Neuronal stem cell (in vitro differentiated cells): ENCODE data around the gene RASA2.

ENCODE experiments used
- DNase-seq: peaks from one replicate; pipeline ENCODE4 v3.0.0-alpha.2; 2013; ENCODE audit warnings: low spot score
- H2AFZ ChIP-seq: one replicate; pipeline ENCODE4 v1.6.1; 2013; ENCODE audit warnings: mild to moderate bottlenecking, low read length, inconsistent platforms
- H2AK5ac ChIP-seq: 2 replicates; pipeline ENCODE4 v1.6.1; 2013; ENCODE audit warnings: low read depth, mild to moderate bottlenecking, inconsistent platforms, low read length, moderate library complexity, mixed read lengths
- H2BK120ac ChIP-seq: 2 replicates; pipeline ENCODE4 v1.6.1; 2013; ENCODE audit warnings: low read depth, mild to moderate bottlenecking, inconsistent platforms, low read length, moderate library complexity, mixed read lengths
- H2BK12ac ChIP-seq: one replicate; pipeline ENCODE4 v1.6.1; 2013; ENCODE audit warnings: low read length, inconsistent platforms
- H2BK15ac ChIP-seq: 2 replicates; pipeline ENCODE4 v1.6.1; 2013; ENCODE audit warnings: mild to moderate bottlenecking, low read length, inconsistent platforms, mixed read lengths
- H2BK5ac ChIP-seq: one replicate; pipeline ENCODE4 v1.6.1; 2013; ENCODE audit warnings: inconsistent platforms, mild to moderate bottlenecking, low read length, moderate library complexity
- H3K14ac ChIP-seq: one replicate; pipeline ENCODE4 v1.6.1; 2013; ENCODE audit warnings: low read length, inconsistent platforms
- H3K18ac ChIP-seq: 2 replicates; pipeline ENCODE4 v1.6.1; 2013; ENCODE audit warnings: low read length, inconsistent platforms
- H3K23ac ChIP-seq: 2 replicates; pipeline ENCODE4 v1.6.1; 2013; ENCODE audit warnings: low read depth, mild to moderate bottlenecking, mixed read lengths, low read length, inconsistent platforms; ENCODE audit not compliant: poor library complexity
- H3K27ac ChIP-seq: replicated peaks from 3 replicates; pipeline ENCODE4 v1.5.1; 2013; ENCODE audit warnings: low read length, inconsistent platforms
- H3K27me3 ChIP-seq, 3 experiments: 2 replicates each; pipeline ENCODE4 v1.6.1; 2013; ENCODE audit warnings: low read length in 3 of 3, mild to moderate bottlenecking in 2 of 3, inconsistent platforms in 1 of 3, low read depth in 1 of 3, mixed read lengths in 1 of 3, moderate library complexity in 1 of 3; ENCODE audit not compliant: control insufficient read depth in 3 of 3, insufficient read depth in 3 of 3
- H3K36me3 ChIP-seq, 2 donors: replicated peaks in 1 of 2; 2 replicates each; pipeline ENCODE4 v1.6.1; 2013; ENCODE audit warnings: low read length in 2 of 2; ENCODE audit not compliant: control insufficient read depth in 2 of 2, insufficient read depth in 2 of 2
- H3K4ac ChIP-seq: 2 replicates; pipeline ENCODE4 v1.6.1; 2013; ENCODE audit warnings: inconsistent platforms, mild to moderate bottlenecking, low read length, moderate library complexity
- H3K4me1 ChIP-seq, 2 donors: 1 replicate in 1 of 2; 2 replicates in 1 of 2; pipeline ENCODE4 v1.6.1; 2013; ENCODE audit warnings: low read length in 2 of 2, low read depth in 1 of 2; ENCODE audit not compliant: control insufficient read depth in 2 of 2, insufficient read depth in 1 of 2
- H3K4me2 ChIP-seq: one replicate; pipeline ENCODE4 v1.6.1; 2013; ENCODE audit warnings: mild to moderate bottlenecking, low read length, inconsistent platforms; ENCODE audit not compliant: insufficient read depth, poor library complexity, severe bottlenecking
- H3K4me3 ChIP-seq, 2 donors: 2 replicates each; pipeline ENCODE4 v1.5.1; 2013; ENCODE audit warnings: low read length in 2 of 2, mild to moderate bottlenecking in 2 of 2, inconsistent platforms in 1 of 2, moderate library complexity in 1 of 2
- H3K79me1 ChIP-seq: one replicate; pipeline ENCODE4 v1.6.1; 2013; ENCODE audit warnings: low read depth, mild to moderate bottlenecking, inconsistent platforms, low read length, moderate library complexity
- H3K9ac ChIP-seq: one replicate; pipeline ENCODE4 v1.6.1; 2013; ENCODE audit warnings: mild to moderate bottlenecking, low read depth, low read length, inconsistent platforms; ENCODE audit not compliant: poor library complexity
- H3K9me3 ChIP-seq, 2 donors: replicated peaks in 1 of 2; 2 replicates each; pipeline versions ENCODE3 to v1.6.1; 2013; ENCODE audit warnings: low read length in 2 of 2, mild to moderate bottlenecking in 2 of 2, inconsistent platforms in 1 of 2, low read depth in 1 of 2, mixed read lengths in 1 of 2, moderate library complexity in 1 of 2; ENCODE audit not compliant: control insufficient read depth in 2 of 2, insufficient read depth in 1 of 2
- H4K8ac ChIP-seq: one replicate; pipeline ENCODE4 v1.6.1; 2013; ENCODE audit warnings: low read depth, mild to moderate bottlenecking, inconsistent platforms, low read length, moderate library complexity
- H4K91ac ChIP-seq: one replicate; pipeline ENCODE4 v1.6.1; 2013; ENCODE audit warnings: low read length, low read depth, mild to moderate bottlenecking, inconsistent platforms; ENCODE audit not compliant: poor library complexity
- WGBS, 2 donors: extraction: QIAGEN DNeasy Blood & Tissue Kit; methylation state at CpG; one replicate each; pipeline ENCODE4 v1.1.7; 2013; ENCODE audit warnings: missing lambda C conversion rate in 2 of 2, mixed read lengths in 1 of 2; ENCODE audit not compliant: insufficient read length in 2 of 2, insufficient replicate concordance in 1 of 2; ENCODE audit errors: extremely low coverage in 2 of 2; 5-methylcytosine and 5-hydroxymethylcytosine counted together

RASA2 gene

DNA sequence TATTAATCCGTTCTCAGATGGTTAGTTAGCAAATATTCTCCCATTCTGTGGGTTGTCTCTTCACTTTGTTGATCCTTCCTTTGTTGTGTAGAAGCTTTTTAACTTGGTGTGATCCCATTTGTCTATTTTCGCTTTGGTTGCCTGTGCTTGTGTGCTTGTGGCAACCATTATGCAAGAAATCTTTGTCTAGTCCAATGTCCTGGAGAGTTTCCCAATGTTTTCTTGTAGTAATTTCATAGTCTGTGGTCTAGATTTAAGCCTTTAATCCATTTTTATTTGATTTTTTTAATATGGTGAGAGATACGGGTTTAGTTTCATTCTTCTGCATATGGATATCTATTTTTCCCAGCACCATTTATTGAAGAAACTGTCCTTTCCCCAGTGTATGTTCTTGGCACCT lies 59.8 kb downstream of the RASA2 start:
- H3K4ac ChIP-seq: no peak overlapping the region
- no peak overlapping the region for H2BK12ac ChIP-seq
- H3K9me3 ChIP-seq: peaks cover 2 to 62% of the 10 kb centered on the region in 2 donors
- no peak overlapping the region for H2BK15ac ChIP-seq
- H3K23ac ChIP-seq: no peak overlapping the region
- no peak overlapping the region for H3K27ac ChIP-seq
- H4K8ac ChIP-seq: no peak overlapping the region
- H4K91ac ChIP-seq: no peak overlapping the region
- H3K9ac ChIP-seq: no peak overlapping the region
- H3K14ac ChIP-seq: no peak overlapping the region
- no CpG with 5 or more reads among the region's 3 CpGs for WGBS, 2 donors
- H3K4me2 ChIP-seq: no peak overlapping the region
- no peak overlapping the region for H2BK5ac ChIP-seq
- H3K4me1 ChIP-seq: no peaks in the 10 kb centered on the region
- no peak overlapping the region for H2AK5ac ChIP-seq
- no peak overlapping the region for H3K4me3 ChIP-seq
- DNase-seq: no peak
- H3K27me3 ChIP-seq: no peaks in the 10 kb centered on the region
- peaks cover 4 to 53% of the 10 kb centered on the region in 2 donors for H3K36me3 ChIP-seq
- no peak overlapping the region for H3K18ac ChIP-seq
- no peak overlapping the region for H2AFZ ChIP-seq
- H2BK120ac ChIP-seq: no peak overlapping the region
- H3K79me1 ChIP-seq: no peaks in the 10 kb centered on the region

DNA sequence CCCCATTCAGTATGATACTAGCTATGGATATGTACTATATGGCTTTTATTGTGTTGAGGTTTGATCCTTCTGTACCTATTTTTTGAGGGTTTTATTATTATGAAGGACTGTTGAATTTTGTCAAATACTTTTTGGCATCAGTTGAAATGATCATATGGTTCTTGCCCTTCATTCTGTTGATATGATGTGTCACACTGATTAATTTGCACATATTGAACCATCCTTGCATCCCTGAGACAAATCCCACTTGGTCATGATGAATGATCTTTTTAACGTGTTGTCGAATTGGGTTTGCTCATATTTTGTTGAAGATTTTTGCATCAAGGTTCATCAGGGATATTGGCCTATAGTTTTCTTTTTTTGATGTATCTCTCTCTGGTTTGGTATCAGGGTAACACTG lies 61.0 kb downstream of the RASA2 start:
- Histone ChIP-seq H2AFZ (no peak overlapping the region), H2BK5ac (no peak overlapping the region), H2BK15ac (no peak overlapping the region), H4K91ac (no peak overlapping the region), H4K8ac (no peak overlapping the region), H3K27ac (no peak overlapping the region), H3K36me3 (peaks cover 4 to 46% of the 10 kb centered on the region in 2 donors), H3K4me3 (no peak overlapping the region), H3K4me2 (no peak overlapping the region), H2AK5ac (no peak overlapping the region), H3K14ac (no peak overlapping the region), H3K79me1 (no peaks in the 10 kb centered on the region), H3K9me3 (peaks cover 2 to 59% of the 10 kb centered on the region in 2 donors), H3K18ac (no peak overlapping the region), H3K4ac (no peak overlapping the region), H2BK12ac (no peak overlapping the region), H3K27me3 (no peaks in the 10 kb centered on the region), H2BK120ac (no peak overlapping the region), H3K4me1 (no peaks in the 10 kb centered on the region), H3K23ac (no peak overlapping the region), H3K9ac (no peak overlapping the region)
- WGBS, 2 donors: no CpG with 5 or more reads among the region's 2 CpGs
- no peak for DNase-seq

DNA sequence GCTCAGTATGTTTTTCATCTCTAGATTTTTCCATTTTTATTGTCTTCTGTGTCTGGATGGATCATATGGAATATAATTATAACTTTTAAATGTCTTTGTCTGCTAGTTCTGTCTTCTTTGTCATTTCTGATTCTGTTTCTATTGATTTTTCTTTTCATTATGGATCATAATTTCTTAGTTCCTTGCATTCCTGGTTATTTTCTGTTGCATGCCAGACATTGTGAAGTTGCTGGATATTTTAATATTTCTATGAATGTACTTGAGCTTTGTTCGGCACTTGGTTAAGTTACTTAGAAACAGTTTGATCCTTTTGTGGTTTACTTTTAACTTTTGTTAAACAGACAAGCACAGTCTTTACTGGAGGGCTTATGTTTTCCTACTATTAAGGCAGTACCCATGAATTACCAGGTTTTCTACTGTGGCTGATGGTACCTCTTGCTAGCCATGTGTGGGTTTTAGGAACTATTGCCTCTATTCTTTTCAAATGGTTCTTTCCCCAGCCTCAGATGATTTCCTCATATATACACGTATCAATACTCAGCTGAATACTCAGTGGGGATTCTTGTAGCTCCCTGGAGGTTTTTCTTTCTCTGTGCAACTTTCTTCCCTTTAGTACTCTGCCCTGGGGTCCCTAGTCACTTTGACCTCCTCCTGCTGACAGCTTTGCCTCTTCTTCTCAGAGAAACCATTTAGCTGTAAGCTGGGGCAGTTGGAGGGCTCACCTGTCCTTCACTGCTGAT lies 64.3 kb downstream of the RASA2 start:
- no peak overlapping the region for H3K23ac ChIP-seq
- H2BK12ac ChIP-seq: no peak overlapping the region
- H3K4me2 ChIP-seq: no peak overlapping the region
- no peak overlapping the region for H2BK120ac ChIP-seq
- no peak overlapping the region for H3K18ac ChIP-seq
- no peak for DNase-seq
- no peaks in the 10 kb centered on the region for H3K4me1 ChIP-seq
- H4K8ac ChIP-seq: no peak overlapping the region
- no peak overlapping the region for H3K4me3 ChIP-seq
- no peaks in the 10 kb centered on the region for H3K79me1 ChIP-seq
- peaks cover 1 to 39% of the 10 kb centered on the region in 2 donors for H3K36me3 ChIP-seq
- H2BK15ac ChIP-seq: no peak overlapping the region
- no peak overlapping the region for H2AK5ac ChIP-seq
- H3K9ac ChIP-seq: no peak overlapping the region
- H3K27me3 ChIP-seq: no peaks in the 10 kb centered on the region
- H3K14ac ChIP-seq: no peak overlapping the region
- H3K4ac ChIP-seq: no peak overlapping the region
- no peak overlapping the region for H2BK5ac ChIP-seq
- H4K91ac ChIP-seq: no peak overlapping the region
- peaks cover 0 to 36% of the 10 kb centered on the region in 2 donors for H3K9me3 ChIP-seq
- H3K27ac ChIP-seq: no peak overlapping the region
- no peak overlapping the region for H2AFZ ChIP-seq
- no CpG with 5 or more reads among the region's 2 CpGs for WGBS, 2 donors

DNA sequence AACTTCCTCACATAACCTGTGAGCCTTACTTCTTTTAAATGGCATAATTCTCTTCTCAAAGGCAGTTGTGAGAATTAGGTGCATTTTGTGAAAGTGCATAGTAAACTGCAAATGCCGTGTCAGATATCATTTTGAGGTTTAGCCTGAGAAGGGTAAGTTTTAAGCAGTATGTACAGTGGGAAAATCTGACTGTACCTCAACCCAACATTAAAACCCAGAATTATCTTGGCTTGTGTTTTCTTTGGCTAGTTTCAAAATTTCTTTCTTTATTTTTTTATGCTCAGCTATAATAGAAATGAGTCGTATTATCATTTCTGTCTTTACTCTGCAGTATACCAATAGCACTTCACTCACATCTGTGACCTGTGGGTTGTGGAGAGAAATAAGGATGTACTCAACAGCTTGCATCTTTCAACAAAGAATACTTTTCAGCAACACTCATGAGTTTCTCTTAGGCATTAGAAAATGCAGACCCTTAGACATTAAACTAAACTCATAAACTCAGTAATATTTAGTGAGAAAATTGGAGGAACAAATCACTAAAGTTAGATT lies 65.7 kb downstream of the RASA2 start:
- H2BK12ac ChIP-seq: no peak overlapping the region
- WGBS, 2 donors: no CpG with 5 or more reads among the region's 2 CpGs
- H3K18ac ChIP-seq: no peak overlapping the region
- no peaks in the 10 kb centered on the region for H3K79me1 ChIP-seq
- H2BK120ac ChIP-seq: no peak overlapping the region
- no peak overlapping the region for H2AFZ ChIP-seq
- no peak overlapping the region for H3K4ac ChIP-seq
- H2BK5ac ChIP-seq: no peak overlapping the region
- H3K4me1 ChIP-seq: no peaks in the 10 kb centered on the region
- H3K4me2 ChIP-seq: no peak overlapping the region
- peaks cover 3 to 50% of the 10 kb centered on the region in 2 donors for H3K36me3 ChIP-seq
- H3K23ac ChIP-seq: no peak overlapping the region
- H2AK5ac ChIP-seq: no peak overlapping the region
- no peaks in the 10 kb centered on the region for H3K27me3 ChIP-seq
- no peak overlapping the region for H3K27ac ChIP-seq
- H2BK15ac ChIP-seq: no peak overlapping the region
- no peak for DNase-seq
- H3K9ac ChIP-seq: no peak overlapping the region
- H4K91ac ChIP-seq: no peak overlapping the region
- H3K14ac ChIP-seq: no peak overlapping the region
- H3K9me3 ChIP-seq: peaks cover 0 to 23% of the 10 kb centered on the region in 2 donors
- no peak overlapping the region for H3K4me3 ChIP-seq
- no peak overlapping the region for H4K8ac ChIP-seq
